Transverse colon (tissue), 4 donors: Measurements from ENCODE around the gene UPK2.
A peak's percentile ranks its signal among the peaks of the same experiment; 100 is the strongest.

Source experiments
- POLR2A ChIP-seq: fragments of 450-650 bp; IDR thresholded peaks from one replicate; pipeline ENCODE4 v1.6.1; 2016; ENCODE audit warnings: antibody characterized with exemption, mild to moderate bottlenecking, moderate library complexity
- POLR2AphosphoS5 ChIP-seq, 3 donors: sonication (generic); formaldehyde crosslinking; IDR thresholded peaks; one replicate each; pipeline ENCODE4 v1.6.1; 2016; ENCODE audit warnings: antibody characterized with exemption in 3 of 3
- TF ChIP-seq, protein P1 (sequence below), 5 experiments: fragments of 200-600 bp in 3 of 5; fragments of 450-650 bp in 2 of 5; sonication (generic) in 3 of 5; IDR thresholded peaks; 1 replicate in 2 of 5; 2 replicates in 3 of 5; pipeline ENCODE4 v1.5.1; 2016 to 2017; ENCODE audit warnings: antibody characterized with exemption in 5 of 5, inconsistent platforms in 3 of 5, mild to moderate bottlenecking in 2 of 5, moderate library complexity in 1 of 5

DNA sequence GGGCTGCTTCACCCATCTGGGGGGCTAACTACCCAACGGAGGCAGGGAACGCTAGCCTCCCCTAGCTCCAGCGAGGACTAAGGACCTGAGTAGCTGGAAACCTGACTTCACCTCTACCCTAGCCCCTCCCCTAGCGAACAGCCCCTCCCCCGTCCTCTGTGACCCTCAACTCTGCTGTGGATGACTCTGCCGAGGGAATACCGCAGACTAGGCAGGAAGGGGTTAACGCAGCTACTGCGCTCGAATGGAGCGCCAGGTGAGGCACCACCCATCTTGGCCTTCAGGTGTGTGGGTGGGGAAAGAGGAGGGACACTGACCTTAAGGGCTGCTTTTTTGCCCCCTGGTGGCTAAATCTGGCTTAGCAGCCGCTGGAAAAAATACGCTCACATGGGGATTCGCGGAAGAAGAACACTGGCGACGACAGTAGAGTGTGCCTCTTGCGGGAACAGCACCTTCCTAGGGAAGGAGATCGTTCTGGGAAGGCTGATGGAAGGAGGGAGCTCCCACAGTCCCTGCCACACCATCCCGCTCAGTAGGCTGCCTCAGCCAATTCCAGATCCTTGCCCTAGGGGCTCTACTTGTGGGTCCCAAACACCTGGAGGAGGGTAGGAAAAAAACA is 25.9 kb upstream of the UPK2 start:
- TF ChIP-seq, protein P1, sequence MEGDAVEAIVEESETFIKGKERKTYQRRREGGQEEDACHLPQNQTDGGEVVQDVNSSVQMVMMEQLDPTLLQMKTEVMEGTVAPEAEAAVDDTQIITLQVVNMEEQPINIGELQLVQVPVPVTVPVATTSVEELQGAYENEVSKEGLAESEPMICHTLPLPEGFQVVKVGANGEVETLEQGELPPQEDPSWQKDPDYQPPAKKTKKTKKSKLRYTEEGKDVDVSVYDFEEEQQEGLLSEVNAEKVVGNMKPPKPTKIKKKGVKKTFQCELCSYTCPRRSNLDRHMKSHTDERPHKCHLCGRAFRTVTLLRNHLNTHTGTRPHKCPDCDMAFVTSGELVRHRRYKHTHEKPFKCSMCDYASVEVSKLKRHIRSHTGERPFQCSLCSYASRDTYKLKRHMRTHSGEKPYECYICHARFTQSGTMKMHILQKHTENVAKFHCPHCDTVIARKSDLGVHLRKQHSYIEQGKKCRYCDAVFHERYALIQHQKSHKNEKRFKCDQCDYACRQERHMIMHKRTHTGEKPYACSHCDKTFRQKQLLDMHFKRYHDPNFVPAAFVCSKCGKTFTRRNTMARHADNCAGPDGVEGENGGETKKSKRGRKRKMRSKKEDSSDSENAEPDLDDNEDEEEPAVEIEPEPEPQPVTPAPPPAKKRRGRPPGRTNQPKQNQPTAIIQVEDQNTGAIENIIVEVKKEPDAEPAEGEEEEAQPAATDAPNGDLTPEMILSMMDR (IDR thresholded peaks at IDR 0.05), result peak; percentile 95 to 100 (median 98)
- TF ChIP-seq POLR2A, result peak; percentile 44
- peak; percentile 42 to 74 (median 62) for TF ChIP-seq POLR2AphosphoS5 (IDR thresholded peaks at IDR 0.05)
